SK-N-MC (cell line): ENCODE results near the gene RXRB.
A peak's percentile ranks its signal among the peaks of the same experiment; 100 is the strongest.

ENCODE experiments used
- DNase-seq: peaks from one replicate; pipeline ENCODE4 v3.0.0-alpha.2; 2011; ENCODE audit warnings: low read depth, low spot score
- H3K27ac ChIP-seq: fragments of 200-600 bp; sonication (generic); 2 replicates; pipeline ENCODE4 v1.5.1; 2016; ENCODE audit warnings: mixed run types
- H3K36me3 ChIP-seq: fragments of 200-600 bp; sonication (generic); 2 replicates; pipeline ENCODE4 v1.6.1; 2017; ENCODE audit warnings: antibody characterized with exemption, low read length, mixed read lengths; ENCODE audit not compliant: insufficient read depth
- H3K4me3 ChIP-seq: fragments of 200-600 bp; sonication (generic); 2 replicates; pipeline ENCODE4 v1.5.1; 2016
- H3K9ac ChIP-seq: fragments of 200-600 bp; sonication (generic); 2 replicates; pipeline ENCODE4 v1.8.0; 2017; ENCODE audit warnings: mixed run types, mixed read lengths; ENCODE audit not compliant: insufficient read length
- H3K9me3 ChIP-seq: fragments of 200-600 bp; sonication (generic); 2 replicates; pipeline ENCODE4 v1.6.1; 2017; ENCODE audit warnings: low read depth, mild to moderate bottlenecking, antibody characterized with exemption, low read length, moderate library complexity, mixed read lengths
- EZH2 ChIP-seq: fragments of 200-600 bp; sonication (generic); IDR thresholded peaks from one replicate; pipeline ENCODE4 v1.6.1; 2017; ENCODE audit warnings: antibody characterized with exemption
- FOXP2 ChIP-seq: optimal IDR thresholded peaks from 2 replicates; pipeline ENCODE3; 2011; ENCODE audit warnings: mild to moderate bottlenecking, moderate library complexity; ENCODE audit not compliant: insufficient read depth; ENCODE audit errors: extremely low read length, control extremely low read depth
- POLR2AphosphoS5 ChIP-seq: IDR thresholded peaks from 2 replicates; pipeline ENCODE4 v1.6.1; 2012; ENCODE audit warnings: mild to moderate bottlenecking, low read depth, low read length, borderline replicate concordance

RXRB gene

DNA sequence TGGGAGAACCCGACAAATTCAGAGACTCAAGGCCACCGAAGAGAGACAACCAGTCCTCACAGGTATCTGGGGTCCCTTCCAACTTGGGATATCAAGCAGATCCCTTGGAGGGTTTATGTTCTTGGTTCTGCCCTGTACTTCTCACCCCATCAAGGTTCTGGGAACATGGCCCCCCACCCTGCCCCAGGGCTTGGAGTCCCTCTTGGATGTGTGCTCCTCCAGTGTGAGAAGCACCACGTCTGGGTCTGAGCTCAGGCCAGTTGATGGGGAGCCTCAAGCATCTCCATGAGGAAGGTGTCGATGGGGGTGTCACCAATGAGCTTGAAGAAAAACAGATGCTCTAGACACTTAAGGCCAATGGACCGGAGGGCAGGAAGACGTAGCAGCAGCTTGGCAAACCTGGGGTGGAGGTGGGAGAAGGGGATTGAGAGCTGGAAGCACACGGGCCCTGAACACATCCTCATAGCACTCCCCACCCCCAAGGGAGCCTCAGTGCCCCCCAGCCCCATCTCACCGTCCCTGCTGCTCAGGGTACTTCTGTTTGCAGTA lies 6.0 kb downstream of the RXRB start:
- TF ChIP-seq FOXP2 (no peak), POLR2AphosphoS5 (no peak), EZH2 (no peak)
- Histone ChIP-seq H3K36me3 (peaks cover 30% of the 10 kb centered on the region), H3K9me3 (no peaks in the 10 kb centered on the region), H3K9ac (no peak overlapping the region), H3K27ac (no peak overlapping the region), H3K4me3 (no peak overlapping the region)
- no peak for DNase-seq

DNA sequence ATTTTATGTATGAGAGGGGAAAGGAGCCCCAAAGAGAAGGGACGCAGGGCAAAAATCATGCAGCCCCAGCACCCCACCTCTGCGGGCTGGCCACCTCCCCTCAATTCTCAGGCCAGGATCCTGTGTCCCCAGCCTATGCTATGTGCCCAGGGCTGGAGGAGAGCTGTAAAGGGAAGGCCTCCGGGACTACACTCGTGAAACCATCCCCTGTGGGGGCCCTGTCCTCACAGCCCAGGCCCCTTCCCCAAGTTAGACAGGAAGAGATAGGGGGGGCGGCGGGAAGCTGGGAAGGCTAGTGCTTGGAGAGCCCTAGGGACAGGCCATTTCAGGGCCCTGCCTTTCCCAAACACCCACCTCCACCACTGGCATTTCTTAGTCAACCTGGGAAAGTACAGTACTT lies 6.8 kb downstream of the RXRB start:
- Histone ChIP-seq H3K9me3 (no peaks in the 10 kb centered on the region), H3K4me3 (no peak overlapping the region), H3K27ac (no peak overlapping the region), H3K36me3 (peaks cover 30% of the 10 kb centered on the region), H3K9ac (no peak overlapping the region)
- no peak for TF ChIP-seq FOXP2
- TF ChIP-seq POLR2AphosphoS5: no peak
- TF ChIP-seq EZH2: no peak
- no peak for DNase-seq

DNA sequence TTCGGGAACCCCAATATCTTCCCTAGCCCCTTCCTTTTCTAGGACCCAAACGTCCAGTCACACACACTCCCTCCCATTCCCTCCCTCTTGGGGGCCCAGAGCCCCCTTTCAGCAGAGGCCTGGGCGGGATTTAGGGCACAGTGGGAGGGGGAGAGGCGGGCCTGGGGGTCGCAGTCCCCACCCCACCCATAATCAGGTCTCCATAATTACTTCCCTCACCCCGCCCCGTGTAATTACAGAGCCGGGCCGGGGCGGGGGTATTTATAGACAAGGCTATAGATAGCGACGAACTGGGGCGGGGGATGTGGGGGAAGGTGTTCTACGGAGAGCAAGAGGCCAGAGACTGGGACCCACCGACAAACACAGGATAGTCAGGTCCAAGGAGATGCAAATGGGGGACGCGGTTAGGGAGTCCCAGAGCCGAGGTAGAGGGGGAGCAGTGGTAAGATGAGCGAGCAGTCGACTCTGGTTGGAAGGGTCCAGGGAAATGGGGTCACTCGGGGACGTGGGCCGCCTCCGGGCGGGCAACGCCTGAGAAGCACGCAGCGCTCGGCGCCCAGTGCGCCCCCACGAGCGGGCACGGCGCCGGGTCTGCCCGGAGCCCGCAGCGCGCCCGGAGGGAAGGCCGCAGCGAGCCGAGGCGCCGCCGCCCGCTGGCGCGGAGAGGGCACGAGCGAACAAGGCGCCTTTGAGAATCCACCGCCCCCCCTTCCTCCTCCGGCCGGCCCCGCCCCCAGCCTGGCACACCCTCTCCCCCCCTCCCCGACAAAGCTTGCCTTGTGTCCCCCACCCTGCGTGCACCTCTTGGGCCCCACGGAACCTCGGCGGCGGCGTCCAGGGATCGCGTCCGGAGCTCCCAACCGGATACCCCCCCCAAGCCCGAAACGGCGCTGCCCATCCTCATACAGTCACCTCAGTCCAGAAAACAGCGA lies 7.5 kb downstream of the RXRB start:
- Histone ChIP-seq H3K27ac (no peak overlapping the region), H3K9me3 (no peaks in the 10 kb centered on the region), H3K36me3 (peaks cover 30% of the 10 kb centered on the region), H3K4me3 (peak overlapping the region; percentile 3; the same call in 1 of the 2 replicates), H3K9ac (peak overlapping the region; percentile 37)
- DNase-seq: no peak
- TF ChIP-seq FOXP2 (no peak), POLR2AphosphoS5 (peak; percentile 41; the same call in 1 of the 2 replicates), EZH2 (no peak)

DNA sequence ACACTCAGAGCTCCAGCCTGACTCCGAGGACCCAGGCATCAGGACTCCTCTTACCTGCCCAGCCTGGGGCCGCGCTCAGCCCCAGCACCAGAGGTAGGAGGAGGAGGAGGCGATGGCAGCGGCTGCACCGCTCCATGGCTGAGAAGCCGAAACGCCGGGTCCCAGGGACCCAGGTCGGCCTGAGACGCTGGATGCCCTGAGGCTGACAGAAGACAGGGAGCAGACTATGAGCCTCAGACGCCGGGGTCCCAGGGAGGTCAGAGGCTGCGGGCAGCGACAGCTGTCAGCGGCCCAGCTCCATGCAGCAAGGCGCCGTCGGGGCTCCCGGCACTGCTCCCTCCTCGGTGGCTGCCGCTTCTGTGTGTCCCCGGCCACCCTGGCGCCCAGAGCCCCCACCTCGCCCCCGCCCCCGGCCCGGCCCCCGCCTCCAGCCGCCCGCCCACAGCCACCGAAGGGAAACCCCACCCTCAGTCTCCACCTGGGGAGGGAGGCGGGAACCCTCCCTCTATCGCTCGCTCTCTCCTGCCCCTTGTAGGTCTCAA lies 8.3 kb downstream of the RXRB start, which contains the start of gene COL11A2:
COL11A2 (minus strand) TSS at position 363 of the 542 bp plus-strand sequence; CDS start at position 136, 227 bp downstream.
- Histone ChIP-seq H3K9me3 (no peaks in the 10 kb centered on the region), H3K36me3 (peaks cover 28% of the 10 kb centered on the region), H3K9ac (peak within 1 kb of the TSS; percentile 37), H3K4me3 (peak within 1 kb of the TSS; percentile 3; the same call in 1 of the 2 replicates), H3K27ac (no peak within 1 kb of the TSS)
- DNase-seq: no peak
- TF ChIP-seq FOXP2: no peak
- TF ChIP-seq EZH2: no peak

DNA sequence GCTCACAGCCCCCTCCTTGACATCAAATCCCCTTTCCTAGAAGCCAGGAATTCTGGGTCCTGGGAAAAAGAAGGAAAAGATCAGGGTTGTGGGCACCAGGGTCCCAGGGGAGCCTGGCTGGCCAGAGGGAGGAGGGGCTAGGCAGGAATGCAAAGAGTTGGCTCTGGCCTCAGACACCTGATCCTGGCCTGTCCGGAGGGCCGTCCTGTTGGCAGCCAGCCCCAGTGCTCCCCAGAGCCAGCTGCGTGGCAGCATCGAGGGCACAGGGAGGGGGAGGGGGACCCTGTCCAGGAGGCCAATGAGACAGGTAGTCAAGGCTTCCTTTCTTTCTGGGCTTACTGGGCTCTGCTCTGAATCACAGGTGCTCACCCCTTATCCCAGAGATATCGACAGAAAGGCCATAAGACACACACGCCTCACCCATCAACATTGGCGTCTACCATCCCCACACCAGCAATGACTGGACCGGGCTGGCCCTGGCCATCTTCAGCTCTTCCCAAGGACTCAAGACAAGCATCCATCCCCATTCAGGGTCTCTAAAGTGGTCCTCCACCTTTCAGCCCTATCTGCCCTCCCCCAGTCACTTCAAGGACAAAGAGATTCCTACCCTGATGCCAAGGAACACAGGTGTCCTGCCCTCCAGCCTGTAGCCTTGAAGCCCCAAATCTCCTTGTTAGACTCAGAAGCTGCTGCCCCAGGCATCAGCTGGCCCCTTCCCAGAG lies 8.9 kb downstream of the RXRB start:
- Histone ChIP-seq H3K27ac (no peak overlapping the region), H3K36me3 (peaks cover 21% of the 10 kb centered on the region), H3K9ac (no peak overlapping the region), H3K9me3 (no peaks in the 10 kb centered on the region), H3K4me3 (no peak overlapping the region)
- DNase-seq: no peak
- TF ChIP-seq POLR2AphosphoS5 (no peak), FOXP2 (no peak), EZH2 (no peak)

DNA sequence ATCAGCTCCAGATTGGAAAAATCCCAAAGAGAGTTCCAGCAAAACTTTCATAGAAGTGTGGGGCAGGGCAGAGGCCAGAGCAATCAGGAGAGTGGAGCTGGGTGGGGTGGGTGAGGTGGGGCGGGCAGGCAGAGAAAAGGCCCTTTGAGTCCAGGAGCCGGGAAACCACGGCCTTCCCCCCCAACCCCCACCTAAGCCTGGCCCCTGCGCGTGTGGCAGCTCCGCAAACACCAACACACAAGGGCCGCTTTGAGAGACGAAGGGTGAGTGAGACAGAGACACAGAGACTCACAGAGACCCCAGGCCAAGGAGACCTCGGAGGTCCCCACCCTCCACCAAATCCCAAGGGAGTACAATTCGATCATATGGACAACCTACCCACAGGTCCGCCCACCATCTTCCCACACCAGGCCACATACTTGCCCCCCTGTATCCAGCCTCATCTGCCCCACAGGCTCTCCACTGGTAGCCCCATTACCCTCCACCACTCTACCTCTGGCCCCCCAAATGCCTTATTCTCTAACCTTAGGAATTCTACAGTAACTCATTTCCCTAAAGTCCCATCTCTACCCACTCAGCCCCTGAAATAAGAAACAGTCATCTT lies 9.9 kb downstream of the RXRB start:
- Histone ChIP-seq H3K9ac (no peak overlapping the region), H3K27ac (no peak overlapping the region), H3K4me3 (no peak overlapping the region), H3K9me3 (no peaks in the 10 kb centered on the region), H3K36me3 (peaks cover 12% of the 10 kb centered on the region; the same call in 1 of the 2 replicates)
- DNase-seq: no peak
- TF ChIP-seq FOXP2: no peak
- no peak for TF ChIP-seq EZH2
- no peak for TF ChIP-seq POLR2AphosphoS5

DNA sequence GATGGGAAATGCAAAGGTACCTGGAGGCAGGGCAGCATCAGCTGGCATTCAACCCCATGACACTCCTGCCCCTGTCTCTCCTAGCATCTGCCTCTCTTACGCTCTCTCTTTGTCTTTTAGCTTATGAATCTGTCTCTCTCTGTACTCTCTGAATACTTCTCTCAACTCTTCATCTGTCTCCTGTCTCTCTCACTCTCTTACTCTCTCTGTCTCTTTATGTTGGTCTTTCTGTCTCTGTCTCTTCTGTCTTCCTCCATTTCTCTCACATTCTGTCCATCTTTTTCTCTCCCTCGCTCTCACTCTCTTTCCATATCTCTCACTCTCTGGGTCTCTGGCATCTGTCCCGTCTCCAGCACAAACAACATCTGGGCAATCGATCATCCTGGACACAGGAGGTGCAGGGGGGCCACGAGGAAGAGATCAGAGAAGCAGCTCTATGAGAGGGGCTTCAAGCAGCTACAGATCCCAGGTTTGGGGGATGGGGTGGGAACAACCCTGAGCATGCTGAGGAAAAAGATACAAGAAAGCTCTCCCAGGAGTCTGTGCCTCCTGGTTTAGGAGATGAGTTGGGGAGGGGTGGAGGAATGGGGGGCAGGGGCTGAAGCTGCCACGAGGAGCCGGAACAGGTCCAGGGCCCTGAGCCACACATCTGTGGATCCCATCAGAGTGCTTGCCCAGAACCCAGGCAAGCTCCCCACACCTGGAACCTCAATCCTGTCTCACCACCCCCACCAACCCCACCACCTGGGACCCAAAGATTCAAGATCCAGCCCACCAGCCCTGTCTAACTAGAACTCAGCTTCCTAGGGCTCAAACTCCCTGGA lies 10.6 kb downstream of the RXRB start:
- no peak overlapping the region for H3K9ac ChIP-seq
- no peak overlapping the region for H3K27ac ChIP-seq
- no peaks in the 10 kb centered on the region for H3K9me3 ChIP-seq
- TF ChIP-seq POLR2AphosphoS5: no peak
- no peak for TF ChIP-seq EZH2
- no peak overlapping the region for H3K4me3 ChIP-seq
- peaks cover 4% of the 10 kb centered on the region; the same call in 1 of the 2 replicates for H3K36me3 ChIP-seq
- DNase-seq: no peak
